ENCODE results near the gene IL13RA2.
A peak's percentile ranks its signal among the peaks of the same experiment; 100 is the strongest.

IL13RA2 gene

DNA sequence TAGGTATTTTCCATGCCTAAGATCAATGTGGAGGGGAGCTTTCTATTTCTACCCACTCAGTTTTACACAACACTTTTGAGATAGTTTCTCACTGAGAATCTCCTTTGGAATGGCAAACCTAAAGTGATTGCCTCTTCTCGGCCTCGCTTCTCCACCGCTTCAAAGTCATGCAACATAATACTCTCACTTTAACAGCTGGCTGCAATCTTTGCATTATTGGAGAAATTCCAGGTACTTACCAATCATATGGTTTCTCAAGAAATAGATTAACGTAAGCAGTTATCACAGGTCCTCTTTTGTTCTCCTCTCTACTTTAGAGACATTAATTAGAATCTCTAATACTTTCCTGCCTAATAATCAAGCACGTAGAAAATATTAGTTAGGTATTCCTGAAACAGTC, 3.7 kb upstream of the IL13RA2 start:
- no peaks in the 10 kb centered on the region for H3K27me3 ChIP-seq (replicated peaks; ENCODE audit: control insufficient read depth, insufficient read depth, low read length)
- H3K4me3 ChIP-seq (replicated peaks; ENCODE audit: low read depth, low read length), result no peak overlapping the region

DNA sequence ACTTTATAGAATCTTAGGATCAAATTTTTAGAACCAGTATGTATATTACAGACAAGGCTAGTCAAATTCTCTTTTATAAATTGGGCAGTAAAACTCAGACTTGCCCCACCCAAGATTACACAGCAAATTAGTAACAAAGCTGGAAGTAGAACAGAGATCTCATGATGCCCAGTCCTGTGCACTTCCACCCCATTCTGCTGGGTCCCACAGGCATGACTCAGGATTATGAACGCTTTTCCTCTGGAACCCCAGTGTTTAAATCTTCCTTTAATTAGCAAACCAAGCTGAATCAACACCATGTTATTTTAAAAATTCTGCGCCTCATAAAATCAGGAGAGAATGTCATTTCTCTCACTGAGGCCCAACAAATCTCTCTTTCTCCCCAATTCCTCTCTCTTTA, 1.5 kb upstream of the IL13RA2 start:
- no peaks in the 10 kb centered on the region for H3K27me3 ChIP-seq (replicated peaks; ENCODE audit: control insufficient read depth, insufficient read depth, low read length)
- H3K36me3 ChIP-seq (ENCODE audit: control insufficient read depth, insufficient read depth, low read length), result no peaks in the 10 kb centered on the region
- no peak for DNase-seq (ENCODE audit: extremely low read depth, insufficient read length)
- TF ChIP-seq, protein P1, sequence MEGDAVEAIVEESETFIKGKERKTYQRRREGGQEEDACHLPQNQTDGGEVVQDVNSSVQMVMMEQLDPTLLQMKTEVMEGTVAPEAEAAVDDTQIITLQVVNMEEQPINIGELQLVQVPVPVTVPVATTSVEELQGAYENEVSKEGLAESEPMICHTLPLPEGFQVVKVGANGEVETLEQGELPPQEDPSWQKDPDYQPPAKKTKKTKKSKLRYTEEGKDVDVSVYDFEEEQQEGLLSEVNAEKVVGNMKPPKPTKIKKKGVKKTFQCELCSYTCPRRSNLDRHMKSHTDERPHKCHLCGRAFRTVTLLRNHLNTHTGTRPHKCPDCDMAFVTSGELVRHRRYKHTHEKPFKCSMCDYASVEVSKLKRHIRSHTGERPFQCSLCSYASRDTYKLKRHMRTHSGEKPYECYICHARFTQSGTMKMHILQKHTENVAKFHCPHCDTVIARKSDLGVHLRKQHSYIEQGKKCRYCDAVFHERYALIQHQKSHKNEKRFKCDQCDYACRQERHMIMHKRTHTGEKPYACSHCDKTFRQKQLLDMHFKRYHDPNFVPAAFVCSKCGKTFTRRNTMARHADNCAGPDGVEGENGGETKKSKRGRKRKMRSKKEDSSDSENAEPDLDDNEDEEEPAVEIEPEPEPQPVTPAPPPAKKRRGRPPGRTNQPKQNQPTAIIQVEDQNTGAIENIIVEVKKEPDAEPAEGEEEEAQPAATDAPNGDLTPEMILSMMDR (IDR thresholded peaks at IDR 0.05; ENCODE audit: insufficient read depth, low read length, poor library complexity, severe bottlenecking), result no peak
- no peak overlapping the region for H3K4me3 ChIP-seq (replicated peaks; ENCODE audit: low read depth, low read length)

More for the DNA sequence above, 3.7 kb upstream of the IL13RA2 start:
- TF ChIP-seq, protein P1 (IDR thresholded peaks at IDR 0.05; ENCODE audit: insufficient read depth, low read length, poor library complexity, severe bottlenecking), result no peak
- no peaks in the 10 kb centered on the region for H3K36me3 ChIP-seq (ENCODE audit: control insufficient read depth, insufficient read depth, low read length)
- no peak for DNase-seq (ENCODE audit: extremely low read depth, insufficient read length)

DNA sequence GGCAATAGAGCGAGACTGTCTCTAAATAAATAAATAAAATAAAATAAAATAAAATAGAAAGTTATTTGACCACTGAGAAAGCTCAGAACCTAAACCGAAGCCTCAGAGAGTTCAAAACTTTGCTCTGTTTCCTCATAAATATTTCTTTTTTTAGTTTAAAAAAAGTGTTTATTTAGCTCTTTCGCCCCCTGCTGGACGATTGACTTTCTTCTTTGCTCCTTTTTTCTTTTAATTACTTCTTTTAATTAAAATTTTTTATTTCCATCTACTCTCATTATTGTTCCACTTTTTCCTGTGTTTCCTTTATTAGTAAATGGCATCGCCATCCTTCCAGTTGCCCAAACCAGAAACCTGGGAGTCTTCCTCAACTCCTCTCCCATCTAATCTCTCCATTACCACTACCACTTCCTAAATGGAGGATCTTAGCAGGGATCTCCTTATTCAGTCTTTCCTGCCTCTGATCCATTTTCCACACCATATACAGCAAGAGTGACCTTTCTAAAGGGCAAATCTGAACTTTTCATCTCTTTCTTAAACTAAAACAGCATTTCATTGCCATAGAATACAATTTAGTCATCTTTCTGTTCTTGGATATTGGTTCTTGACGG, 728 bp upstream of the IL13RA2 start:
- DNase-seq (ENCODE audit: extremely low read depth, insufficient read length), result no peak
- TF ChIP-seq, protein P1 (IDR thresholded peaks at IDR 0.05; ENCODE audit: insufficient read depth, low read length, poor library complexity, severe bottlenecking), result peak; percentile 36
- Histone ChIP-seq H3K36me3 (ENCODE audit: control insufficient read depth, insufficient read depth, low read length) (no peaks in the 10 kb centered on the region), H3K27me3 (replicated peaks; ENCODE audit: control insufficient read depth, insufficient read depth, low read length) (no peaks in the 10 kb centered on the region), H3K4me3 (replicated peaks; ENCODE audit: low read depth, low read length) (no peak overlapping the region)

DNA sequence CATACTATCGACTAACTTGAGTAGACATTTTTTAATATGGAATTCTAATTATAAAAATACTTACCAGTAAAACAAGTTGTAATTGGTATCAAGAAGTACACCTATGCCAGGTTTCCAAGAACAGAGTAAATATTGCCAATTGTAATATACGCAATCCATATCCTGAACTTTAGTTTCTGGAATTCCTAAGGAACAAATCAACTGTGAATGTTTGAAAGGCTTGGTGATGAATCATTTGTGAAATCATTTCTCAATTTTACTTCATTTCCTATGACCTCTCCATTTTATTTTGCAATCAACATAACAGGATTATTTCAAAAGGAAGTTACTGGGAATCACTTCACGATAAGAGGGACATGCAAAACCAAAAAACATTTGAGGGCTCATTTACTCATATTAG, 3.7 kb downstream of the IL13RA2 start:
- Histone ChIP-seq H3K27me3 (replicated peaks; ENCODE audit: control insufficient read depth, insufficient read depth, low read length) (no peaks in the 10 kb centered on the region; the same call in 1 of the 2 replicates), H3K4me3 (replicated peaks; ENCODE audit: low read depth, low read length) (no peak overlapping the region), H3K36me3 (ENCODE audit: control insufficient read depth, insufficient read depth, low read length) (no peaks in the 10 kb centered on the region)
- no peak for DNase-seq (ENCODE audit: extremely low read depth, insufficient read length)
- TF ChIP-seq, protein P1 (IDR thresholded peaks at IDR 0.05; ENCODE audit: insufficient read depth, low read length, poor library complexity, severe bottlenecking), result no peak

DNA sequence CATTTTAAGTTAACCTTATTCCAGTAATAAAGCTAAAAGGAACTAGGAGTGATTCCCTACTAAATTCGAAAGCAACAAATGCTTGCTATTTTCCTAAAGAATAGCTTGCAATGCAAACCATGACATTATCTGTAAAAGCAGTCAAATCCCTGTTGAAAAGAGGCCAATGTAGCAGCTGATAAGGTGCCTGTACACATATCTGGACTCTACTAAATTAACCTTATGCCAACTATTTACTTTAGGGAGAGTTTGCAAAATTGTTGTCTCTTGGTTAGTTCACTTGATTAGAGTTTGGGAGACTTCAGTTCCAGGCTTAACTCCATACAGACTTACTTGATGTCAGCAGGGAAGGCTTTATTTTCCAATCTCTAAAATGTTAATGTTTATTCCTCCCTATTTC, 6.0 kb downstream of the IL13RA2 start:
- DNase-seq (ENCODE audit: extremely low read depth, insufficient read length), result no peak
- Histone ChIP-seq H3K27me3 (replicated peaks; ENCODE audit: control insufficient read depth, insufficient read depth, low read length) (no peaks in the 10 kb centered on the region; the same call in 1 of the 2 replicates), H3K4me3 (replicated peaks; ENCODE audit: low read depth, low read length) (no peak overlapping the region), H3K36me3 (ENCODE audit: control insufficient read depth, insufficient read depth, low read length) (no peaks in the 10 kb centered on the region)
- TF ChIP-seq, protein P1 (IDR thresholded peaks at IDR 0.05; ENCODE audit: insufficient read depth, low read length, poor library complexity, severe bottlenecking), result no peak

DNA sequence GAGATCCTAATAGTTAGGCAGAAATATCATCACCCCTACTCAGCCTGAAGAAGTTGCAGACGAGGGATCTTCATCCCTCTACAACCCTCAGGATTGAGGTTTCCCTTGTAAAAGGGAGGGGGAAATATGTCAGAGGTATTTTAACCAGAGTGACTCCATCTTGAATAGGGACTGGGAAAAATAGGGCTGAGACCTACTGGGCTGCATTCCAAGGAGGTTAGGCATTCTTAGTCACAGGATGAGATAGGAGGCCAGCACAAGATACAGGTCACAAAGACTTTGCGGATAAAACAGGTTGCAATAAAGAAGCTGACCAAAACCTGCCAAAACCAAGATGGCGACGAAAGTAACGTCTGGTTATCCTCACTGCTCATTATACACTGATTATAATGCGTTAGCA, 17.5 kb downstream of the IL13RA2 start:
- Histone ChIP-seq H3K4me3 (replicated peaks; ENCODE audit: low read depth, low read length) (no peak overlapping the region), H3K36me3 (ENCODE audit: control insufficient read depth, insufficient read depth, low read length) (no peaks in the 10 kb centered on the region), H3K27me3 (replicated peaks; ENCODE audit: control insufficient read depth, insufficient read depth, low read length) (no peaks in the 10 kb centered on the region)
- TF ChIP-seq, protein P1 (IDR thresholded peaks at IDR 0.05; ENCODE audit: insufficient read depth, low read length, poor library complexity, severe bottlenecking), result no peak
- DNase-seq (ENCODE audit: extremely low read depth, insufficient read length), result no peak

All from GM06990 (cell line).